Measurements from ENCODE around the gene DAP3. TPM values are rescaled to one million over a fixed set of nuclear protein-coding genes. Genes with fewer than 3 reads are reported as not detected.

The DAP3 gene
- polyA plus RNA-seq, 1 of the 3 experiments (the other 2 are of a cell fraction), result 115 TPM

- 95% methylated on average over 3 of the region's 3 CpGs for WGBS (ENCODE audit: low lambda C conversion rate)
- Histone ChIP-seq H3F3A (replicated peaks; ENCODE audit: insufficient read depth) (peaks cover 3% of the 10 kb centered on the region), H4K20me1 (ENCODE audit: insufficient read depth) (no peaks in the 10 kb centered on the region), H3K9me2 (no peaks in the 10 kb centered on the region), H3K9ac (no peak overlapping the region), H3K9me3 (no peaks in the 10 kb centered on the region), H3K4me2 (no peak overlapping the region), H3K4me1 (ENCODE audit: control insufficient read depth in 1 of 2, insufficient read depth in 2 of 2, low read depth in 1 of 2, low read length in 1 of 2) (no peaks in the 10 kb centered on the region), H2AFZ (ENCODE audit: low read depth) (no peak overlapping the region), H3K36me3 (replicated peaks in 1 of 2; ENCODE audit: control insufficient read depth in 1 of 2, insufficient read depth in 2 of 2, low read length in 1 of 2) (peaks cover 36 to 53% of the 10 kb centered on the region in 2 experiments), H3K79me2 (ENCODE audit: insufficient read depth) (no peaks in the 10 kb centered on the region), H3K27me3 (ENCODE audit: insufficient read depth) (no peaks in the 10 kb centered on the region), H3K27ac (ENCODE audit: low read depth in 2 of 2, low read length in 1 of 2) (no peak overlapping the region), H3K4me3 (ENCODE audit: low read depth in 2 of 2, low read length in 1 of 2) (no peak overlapping the region)
- no peak for TF ChIP-seq ZBTB33 (IDR thresholded peaks at IDR 0.05; ENCODE audit: borderline replicate concordance, low read depth)
- no peak for TF ChIP-seq GATA2 (CRISPR knock-in tag; IDR thresholded peaks at IDR 0.05)
- TF ChIP-seq ELF1 (IDR thresholded peaks at IDR 0.05), result no peak
- no peak for TF ChIP-seq MEF2A (IDR thresholded peaks at IDR 0.05; ENCODE audit: borderline replicate concordance, low read depth)
- TF ChIP-seq YY1 (IDR thresholded peaks at IDR 0.05; ENCODE audit: low read depth), result no peak
- no peak for DNase-seq
- CTCF ChIA-PET, result interaction anchor here (0.6 to 1.1 kb wide), 3 partner anchors 9 to 32 kb away, joined by 3 to 5 read pairs (median 3); no protein-coding TSS in a partner anchor
- POLR2A ChIA-PET, result no interaction called here
Observed at GRCh38 chr1:155777582-155777981, 88.7 kb downstream of the DAP3 start.

Other genes starting within 250 kb of the DAP3 start
- gene ASH1L, start 126.3 kb upstream of the DAP3 start, polyA plus RNA-seq (2012; rRNA removed), result 13.4 and 13.7 TPM in 2 replicates
- gene MSTO1, start 78.9 kb upstream of the DAP3 start, polyA plus RNA-seq (2012; rRNA removed), result 22.4 and 27.0 TPM in 2 replicates
- gene YY1AP1, start 317 bp upstream of the DAP3 start, polyA plus RNA-seq (2012; rRNA removed), result 45.0 and 85.3 TPM in 2 replicates
- gene GON4L, start 168.1 kb downstream of the DAP3 start, polyA plus RNA-seq (2012; rRNA removed), result 16.5 and 24.6 TPM in 2 replicates
- gene SYT11, start 170.5 kb downstream of the DAP3 start, polyA plus RNA-seq (2012; rRNA removed), result 26.7 and 37.0 TPM in 2 replicates
- gene RIT1, start 222.3 kb downstream of the DAP3 start, polyA plus RNA-seq (2012; rRNA removed), result 28.8 and 35.3 TPM in 2 replicates
- 43.1 and 94.4 TPM in 2 replicates for gene KHDC4, start 245.3 kb downstream of the DAP3 start, polyA plus RNA-seq (2012; rRNA removed)